Caco-2 (cell line): ENCODE results near the gene TOMM70. TPM values are rescaled to one million over a fixed set of nuclear protein-coding genes. Genes with fewer than 3 reads are reported as not detected.

Experiments used
- BruUV-seq: library from RNA; stranded (reverse); fragments of 400-500 nt; replicated peaks from 2 replicates; lab custom pipeline; 2021; lab: Mats Ljungman, UMichigan
- CTCF ChIA-PET: fragments of 300-600 bp; sonication (Branson Sonifier 250); formaldehyde crosslinking; loops from one replicate; lab custom pipeline; 2022; ENCODE audit warnings: antibody characterized with exemption; lab: Charles Lee
- POLR2A ChIA-PET: fragments of 300-600 bp; sonication (Branson Sonifier 250); formaldehyde crosslinking; loops from one replicate; lab custom pipeline; 2022; ENCODE audit warnings: antibody characterized with exemption; lab: Charles Lee
- DNase-seq, 2 experiments: peaks; one replicate each; pipeline versions ENCODE4 v3.0.0 to v3.0.0-alpha.2; 2020 to 2022
- H3K27me3 ChIP-seq: replicated peaks from 2 replicates; pipeline ENCODE4 v1.6.0; 2011; ENCODE audit warnings: low read length; ENCODE audit not compliant: control insufficient read depth, insufficient read depth
- H3K36me3 ChIP-seq: 2 replicates; pipeline ENCODE4 v1.5.1; 2011; ENCODE audit warnings: low read length; ENCODE audit not compliant: control insufficient read depth, insufficient read depth
- H3K4me1 ChIP-seq: fragments of 250-450 bp; sonication (Bioruptor Pico); 2 replicates; pipeline ENCODE4 v1.5.1; 2020; ENCODE audit warnings: mild to moderate bottlenecking
- H3K4me3 ChIP-seq: 2 replicates; pipeline ENCODE4 v1.5.1; 2011; ENCODE audit warnings: low read depth, mild to moderate bottlenecking, control low read depth, low read length
- H3K9me3 ChIP-seq: fragments of 250-450 bp; sonication (Bioruptor Pico); 2 replicates; pipeline ENCODE4 v1.5.1; 2020; ENCODE audit warnings: mild to moderate bottlenecking, moderate library complexity
- H3K27ac Mint-ChIP-seq: one replicate; pipeline ENCODE4 v1.8.0; 2022; ENCODE audit warnings: mixed read lengths; ENCODE audit not compliant: unreplicated experiment
- H3K27me3 Mint-ChIP-seq: one replicate; pipeline ENCODE4 v1.8.0; 2022; ENCODE audit warnings: mixed read lengths; ENCODE audit not compliant: insufficient read depth, unreplicated experiment
- H3K36me3 Mint-ChIP-seq: one replicate; pipeline ENCODE4 v1.8.0; 2022; ENCODE audit warnings: mild to moderate bottlenecking, mixed read lengths; ENCODE audit not compliant: insufficient read depth, unreplicated experiment
- H3K4me1 Mint-ChIP-seq: one replicate; pipeline ENCODE4 v1.8.0; 2022; ENCODE audit warnings: low read depth, mixed read lengths; ENCODE audit not compliant: unreplicated experiment
- H3K4me3 Mint-ChIP-seq: one replicate; pipeline ENCODE4 v1.8.0; 2022; ENCODE audit warnings: mild to moderate bottlenecking, moderate library complexity, mixed read lengths; ENCODE audit not compliant: unreplicated experiment
- H3K9me3 Mint-ChIP-seq: one replicate; pipeline ENCODE4 v1.8.0; 2022; ENCODE audit warnings: mixed read lengths; ENCODE audit not compliant: unreplicated experiment
- intact Hi-C: fragments of 100-400 bp; cut with micrococcal nuclease; formaldehyde crosslinking; loops from one replicate; pipeline ENCODE4 v1.10.0; 2022; ENCODE audit not compliant: unreplicated experiment
- total RNA-seq: library from RNA; stranded (reverse); gene quantifications from 2 replicates; pipeline ENCODE4 v1.2.3, GENCODE V29; 2022
- TF ChIP-seq, protein P1 (sequence below), 2 experiments: fragments of 200-600 bp in 1 of 2; IDR thresholded peaks; 1 replicate in 1 of 2; 2 replicates in 1 of 2; pipeline versions ENCODE4 v1.5.1 to v1.8.0; 2011 to 2022; ENCODE audit warnings: antibody characterized with exemption in 1 of 2, control low read depth in 1 of 2, inconsistent platforms in 1 of 2, low read depth in 1 of 2, low read length in 1 of 2, mild to moderate bottlenecking in 1 of 2, moderate library complexity in 1 of 2; ENCODE audit not compliant: insufficient read depth in 1 of 2, severe bottlenecking in 1 of 2, unreplicated experiment in 1 of 2

TOMM70 gene
- total RNA-seq, 1 experiment from 2014 or later, result 50.7 TPM

DNA sequence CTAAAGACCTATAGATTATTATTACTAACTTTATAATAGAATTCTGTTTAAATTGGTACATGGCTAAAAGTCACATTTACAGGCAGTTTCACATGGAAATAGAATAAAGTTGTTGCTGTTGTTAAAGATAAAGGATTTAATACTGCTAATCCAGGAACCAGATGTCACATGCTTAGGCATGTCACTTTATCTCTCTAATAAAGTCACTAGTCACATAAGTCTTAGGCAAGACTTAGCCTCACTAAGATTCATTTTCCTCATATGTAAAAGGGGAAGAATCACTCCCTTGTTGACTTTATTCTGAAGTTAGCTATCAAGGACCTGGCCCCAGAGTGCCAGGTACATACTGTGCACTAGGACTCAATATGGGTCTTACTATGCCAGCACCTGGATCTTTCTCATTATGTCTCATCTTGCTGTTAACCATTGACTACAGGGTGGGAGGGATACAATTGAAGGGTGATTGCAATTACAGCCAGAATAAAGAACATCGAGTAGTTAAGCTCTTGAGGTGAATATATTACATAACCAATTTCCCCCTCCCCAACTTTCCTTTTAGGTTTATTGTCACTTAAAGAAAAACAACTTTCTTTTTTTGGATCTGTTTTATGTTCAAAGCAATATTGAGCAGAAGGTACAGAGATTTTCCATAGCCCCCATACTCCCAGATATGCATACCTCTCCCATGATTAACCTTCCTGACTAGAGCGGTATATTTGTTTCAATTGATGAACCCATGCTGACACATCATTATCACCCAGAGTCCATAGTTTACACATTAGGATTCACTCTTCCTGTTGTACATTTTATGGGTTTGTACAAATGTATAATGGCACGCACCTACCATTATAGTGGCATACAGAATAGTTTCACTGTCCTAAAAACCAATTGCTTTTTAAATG lies 37.1 kb upstream of the TOMM70 start:
- ChIA-PET POLR2A (interaction anchor here (1.0 kb wide), 1 partner anchor 37 kb away, joined by 3 read pairs; the partner anchor contains the start of genes LNP1 and TOMM70), CTCF (no interaction called here)
- no peak overlapping the region for H3K4me3 ChIP-seq
- Mint-ChIP-seq H3K27me3 (no peaks in the 10 kb centered on the region), H3K4me3 (no peak overlapping the region), H3K36me3 (no peaks in the 10 kb centered on the region), H3K9me3 (no peaks in the 10 kb centered on the region), H3K4me1 (peaks cover 5% of the 10 kb centered on the region), H3K27ac (no peak overlapping the region)
- no peak for DNase-seq
- intact Hi-C loops, result no loop called here
- no peaks in the 10 kb centered on the region for H3K36me3 ChIP-seq
- no peaks in the 10 kb centered on the region for H3K27me3 ChIP-seq
- H3K4me1 ChIP-seq, result no peaks in the 10 kb centered on the region
- H3K9me3 ChIP-seq, result 0 out of 2 replicates have a peak, but pooled peaks cover 3% of the 10 kb centered on the region
- no TSS peak for BruUV-seq
- TF ChIP-seq, protein P1, sequence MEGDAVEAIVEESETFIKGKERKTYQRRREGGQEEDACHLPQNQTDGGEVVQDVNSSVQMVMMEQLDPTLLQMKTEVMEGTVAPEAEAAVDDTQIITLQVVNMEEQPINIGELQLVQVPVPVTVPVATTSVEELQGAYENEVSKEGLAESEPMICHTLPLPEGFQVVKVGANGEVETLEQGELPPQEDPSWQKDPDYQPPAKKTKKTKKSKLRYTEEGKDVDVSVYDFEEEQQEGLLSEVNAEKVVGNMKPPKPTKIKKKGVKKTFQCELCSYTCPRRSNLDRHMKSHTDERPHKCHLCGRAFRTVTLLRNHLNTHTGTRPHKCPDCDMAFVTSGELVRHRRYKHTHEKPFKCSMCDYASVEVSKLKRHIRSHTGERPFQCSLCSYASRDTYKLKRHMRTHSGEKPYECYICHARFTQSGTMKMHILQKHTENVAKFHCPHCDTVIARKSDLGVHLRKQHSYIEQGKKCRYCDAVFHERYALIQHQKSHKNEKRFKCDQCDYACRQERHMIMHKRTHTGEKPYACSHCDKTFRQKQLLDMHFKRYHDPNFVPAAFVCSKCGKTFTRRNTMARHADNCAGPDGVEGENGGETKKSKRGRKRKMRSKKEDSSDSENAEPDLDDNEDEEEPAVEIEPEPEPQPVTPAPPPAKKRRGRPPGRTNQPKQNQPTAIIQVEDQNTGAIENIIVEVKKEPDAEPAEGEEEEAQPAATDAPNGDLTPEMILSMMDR (IDR thresholded peaks at IDR 0.05; ENCODE audit: insufficient read depth in 1 of 2, low read depth in 1 of 2, low read length in 1 of 2, severe bottlenecking in 1 of 2, unreplicated experiment in 1 of 2), result no peak

DNA sequence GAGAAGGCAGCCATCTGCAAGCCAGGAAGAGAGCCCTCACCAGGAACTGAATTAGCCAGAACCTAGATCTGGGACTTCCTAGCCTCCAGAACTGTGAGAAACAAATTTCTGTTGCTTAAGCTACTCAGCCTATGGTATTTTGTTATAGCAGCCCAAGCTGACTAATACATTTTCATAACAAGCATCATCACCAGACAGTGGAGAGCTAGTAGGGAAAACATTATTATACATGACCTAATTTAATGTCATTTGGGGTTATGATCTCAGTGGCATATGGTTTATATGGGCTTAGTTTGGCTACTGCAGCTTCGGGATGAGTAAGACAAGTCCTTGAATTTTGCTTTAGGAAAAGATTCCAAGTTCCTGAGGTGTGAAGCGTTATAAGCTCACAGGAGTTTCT lies 36.1 kb upstream of the TOMM70 start:
- ChIA-PET CTCF (no interaction called here), POLR2A (interaction anchor here (1.0 kb wide), 1 partner anchor 36 kb away, joined by 3 read pairs; the partner anchor contains the start of genes LNP1 and TOMM70)
- DNase-seq, result no peak
- H3K27ac Mint-ChIP-seq, result no peak overlapping the region
- intact Hi-C loops, result no loop called here
- H3K36me3 Mint-ChIP-seq, result no peaks in the 10 kb centered on the region
- H3K4me1 ChIP-seq, result no peaks in the 10 kb centered on the region
- H3K9me3 Mint-ChIP-seq, result no peaks in the 10 kb centered on the region
- 0 out of 2 replicates have a peak, but pooled peaks cover 3% of the 10 kb centered on the region for H3K9me3 ChIP-seq
- TF ChIP-seq, protein P1 (IDR thresholded peaks at IDR 0.05; ENCODE audit: insufficient read depth in 1 of 2, low read depth in 1 of 2, low read length in 1 of 2, severe bottlenecking in 1 of 2, unreplicated experiment in 1 of 2), result no peak
- no peaks in the 10 kb centered on the region for H3K36me3 ChIP-seq
- no peak overlapping the region for H3K4me3 ChIP-seq
- H3K27me3 Mint-ChIP-seq, result no peaks in the 10 kb centered on the region
- H3K4me1 Mint-ChIP-seq, result peaks cover 5% of the 10 kb centered on the region
- no peak overlapping the region for H3K4me3 Mint-ChIP-seq
- no TSS peak for BruUV-seq
- no peaks in the 10 kb centered on the region for H3K27me3 ChIP-seq

DNA sequence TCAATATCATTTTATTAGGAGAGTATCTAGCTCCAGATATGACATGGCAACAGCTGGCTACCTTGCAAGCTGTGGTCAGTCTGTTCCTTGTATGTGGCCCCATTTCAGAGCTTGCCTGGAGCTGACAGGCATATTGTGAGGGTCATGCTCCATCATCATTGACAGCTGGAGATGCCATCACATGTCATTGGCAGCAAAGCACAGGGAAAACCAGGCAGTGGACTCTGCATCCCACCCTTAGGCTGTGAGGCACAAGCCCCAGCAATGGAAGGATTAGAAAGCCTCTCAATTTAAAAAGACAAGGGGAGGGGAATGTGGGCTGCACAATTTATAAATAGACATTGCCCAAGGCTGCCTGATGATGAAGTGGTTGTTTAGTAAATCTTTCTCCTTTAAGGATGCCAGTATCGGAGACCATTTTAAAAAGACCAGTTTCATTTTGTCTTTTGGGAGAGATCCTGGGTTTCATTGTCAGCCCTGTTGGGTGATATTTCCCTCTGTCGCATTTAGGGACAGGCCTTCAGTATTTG lies 28.4 kb upstream of the TOMM70 start:
- no TSS peak for BruUV-seq
- Mint-ChIP-seq H3K36me3 (no peaks in the 10 kb centered on the region), H3K27me3 (no peaks in the 10 kb centered on the region), H3K4me1 (no peaks in the 10 kb centered on the region), H3K4me3 (no peak overlapping the region), H3K9me3 (no peaks in the 10 kb centered on the region), H3K27ac (no peak overlapping the region)
- Histone ChIP-seq H3K4me1 (peaks cover 3% of the 10 kb centered on the region; the same call in 1 of the 2 replicates), H3K27me3 (no peaks in the 10 kb centered on the region), H3K9me3 (0 out of 2 replicates have a peak, but pooled peaks cover 2% of the 10 kb centered on the region), H3K4me3 (no peak overlapping the region), H3K36me3 (no peaks in the 10 kb centered on the region)
- ChIA-PET POLR2A (no interaction called here), CTCF (interaction anchor here (0.6 kb wide), 1 partner anchor 30 kb away, joined by 3 read pairs; no protein-coding TSS in a partner anchor)
- intact Hi-C loops, result no loop called here
- DNase-seq, result no peak
- TF ChIP-seq, protein P1 (IDR thresholded peaks at IDR 0.05; ENCODE audit: insufficient read depth in 1 of 2, low read depth in 1 of 2, low read length in 1 of 2, severe bottlenecking in 1 of 2, unreplicated experiment in 1 of 2), result no peak
